ENCODE results near the gene PHLPP1.
A peak's percentile ranks its signal among the peaks of the same experiment; 100 is the strongest.
"Not testable (repeated sequence)": the region's sequence is repeated elsewhere in the genome, so short reads cannot be mapped to it uniquely, and the experiment has no call there.

Gene PHLPP1

DNA sequence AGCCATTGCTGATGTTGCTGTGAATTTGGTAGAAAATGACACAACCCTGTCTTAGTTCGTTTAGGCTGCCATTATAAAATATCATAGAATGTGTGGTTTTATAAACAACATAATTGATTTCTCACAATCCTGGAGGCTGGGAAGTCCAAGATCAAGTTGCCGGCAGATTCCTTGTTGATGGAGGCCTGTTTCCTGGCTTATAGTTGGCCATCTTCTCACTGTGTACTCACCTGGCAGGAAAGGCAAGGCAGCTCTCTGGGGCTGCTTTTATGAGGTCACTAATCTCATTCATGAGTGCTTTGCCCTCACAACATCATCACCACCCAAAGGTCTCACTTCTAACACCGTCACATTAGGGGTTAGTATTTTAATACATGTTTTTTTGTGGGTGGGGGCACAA is 58.4 kb downstream of the PHLPP1 start:
- DNase-seq (ENCODE audit: low read depth): no peak

- DNase-seq (ENCODE audit: low read depth): no peak
Measured at GRCh38 chr18:62776024-62776570, 60.8 kb downstream of the PHLPP1 start.

GRCh38 chr18:62777814-62778213 is 62.5 kb downstream of the PHLPP1 start:
- DNase-seq (ENCODE audit: low read depth): no peak

- DNase-seq (ENCODE audit: low read depth): no peak
Measured at GRCh38 chr18:62778976-62779869, 63.9 kb downstream of the PHLPP1 start.

DNA sequence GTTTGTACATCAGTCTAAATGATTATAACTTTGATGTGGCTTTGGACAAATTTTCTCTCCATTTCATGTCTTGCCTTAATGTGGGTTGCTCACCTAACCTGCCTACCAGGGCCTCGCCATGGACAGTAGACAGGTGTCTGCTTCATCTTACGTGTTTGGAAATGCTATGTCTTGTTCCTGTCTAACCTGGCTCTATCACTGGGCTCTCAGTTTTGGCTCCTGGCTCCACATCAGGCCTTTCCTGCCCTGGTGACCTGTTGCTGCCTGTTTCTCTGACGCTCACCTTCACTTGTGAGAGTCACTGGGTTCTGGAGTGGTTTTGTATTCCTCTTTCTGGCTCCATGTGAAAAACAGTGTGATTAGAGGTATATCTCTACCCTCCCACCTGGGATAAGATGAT is 65.9 kb downstream of the PHLPP1 start:
- no peak for DNase-seq (ENCODE audit: low read depth)

GRCh38 chr18:62781893-62782292 is 66.6 kb downstream of the PHLPP1 start:
- peak; percentile 96 for DNase-seq (ENCODE audit: low read depth)

DNA sequence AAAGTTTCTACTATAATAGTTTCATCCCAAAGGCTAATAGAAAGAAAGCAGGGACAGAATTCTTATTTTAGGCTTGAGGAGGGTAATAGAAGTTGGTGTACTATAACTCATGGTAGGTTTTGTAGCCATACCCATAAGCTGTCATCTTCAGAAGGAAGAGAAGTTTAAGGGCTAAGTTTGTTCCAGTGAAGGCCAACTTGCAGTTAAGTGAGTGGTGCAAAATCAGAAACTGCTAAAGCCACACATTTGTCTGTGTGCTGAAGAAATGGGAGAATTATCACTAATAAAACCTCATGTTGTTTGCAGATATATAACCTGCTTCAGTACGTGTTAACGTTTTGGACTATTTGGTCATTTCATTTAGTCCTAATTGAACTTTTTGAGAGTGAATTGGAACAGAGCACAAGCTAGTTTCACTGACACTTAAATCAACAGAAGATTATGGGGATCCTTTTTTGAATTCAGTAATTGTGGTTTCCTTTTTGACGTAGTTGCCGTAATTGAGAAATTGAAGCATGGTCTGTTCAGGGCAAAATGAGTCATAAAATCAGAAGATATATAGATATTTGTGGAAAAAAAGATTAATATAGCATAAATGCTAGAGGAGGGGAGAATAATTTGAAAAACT is 69.1 kb downstream of the PHLPP1 start:
- no peak for DNase-seq (ENCODE audit: low read depth)

- peak; percentile 83 for DNase-seq (ENCODE audit: low read depth)
Measured at GRCh38 chr18:62784966-62785413, 69.6 kb downstream of the PHLPP1 start.

DNA sequence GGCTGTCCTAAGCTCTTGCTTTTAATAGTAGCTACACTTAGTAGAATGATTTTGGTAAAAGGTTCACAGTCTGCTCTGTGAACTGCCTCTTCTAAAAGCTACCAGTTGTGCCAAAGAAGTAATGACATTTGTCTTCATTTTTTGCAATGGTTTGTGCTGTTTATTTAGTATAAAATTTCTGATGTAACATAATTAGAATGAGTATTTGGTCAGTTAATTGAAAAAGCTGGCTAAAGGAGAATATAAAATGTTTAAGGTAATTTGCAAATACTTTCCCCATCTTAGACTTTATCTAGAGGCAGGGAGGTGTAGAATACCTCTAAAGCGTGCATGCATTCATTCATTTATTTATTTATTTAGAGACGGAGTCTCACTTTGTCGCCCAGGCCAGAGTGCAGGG is 71.3 kb downstream of the PHLPP1 start:
- DNase-seq (ENCODE audit: low read depth): no peak

GRCh38 chr18:62788111-62788510 is 72.8 kb downstream of the PHLPP1 start:
- no peak for DNase-seq (ENCODE audit: low read depth)

- DNase-seq (ENCODE audit: low read depth): peak; percentile 63
Measured at GRCh38 chr18:62788876-62789275, 73.5 kb downstream of the PHLPP1 start.

- peak; percentile 63 for DNase-seq (ENCODE audit: low read depth)
Measured at GRCh38 chr18:62790871-62791772, 75.8 kb downstream of the PHLPP1 start.

- no peak for DNase-seq (ENCODE audit: low read depth)
Measured at GRCh38 chr18:62792016-62792415, 76.7 kb downstream of the PHLPP1 start.

DNA sequence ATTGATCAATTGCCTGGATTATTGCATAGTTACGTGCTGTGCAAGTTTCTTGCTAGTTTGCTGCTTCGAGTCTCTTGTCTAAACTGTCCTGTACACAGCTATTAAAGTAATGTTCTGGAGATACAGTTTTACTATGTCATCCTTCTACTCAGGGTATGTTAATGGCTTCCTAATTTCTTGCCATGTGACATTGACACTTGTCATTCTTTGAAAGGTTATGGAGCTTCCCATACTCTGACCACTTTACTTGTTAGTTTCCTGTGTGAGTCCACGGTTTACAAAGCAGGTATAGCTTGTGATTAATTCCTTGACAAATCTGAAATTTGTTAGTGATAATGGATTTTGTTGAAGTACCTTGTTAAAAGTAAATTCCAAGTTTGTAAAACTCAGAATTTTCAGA is 80.5 kb downstream of the PHLPP1 start:
- no peak for DNase-seq (ENCODE audit: low read depth)

DNA sequence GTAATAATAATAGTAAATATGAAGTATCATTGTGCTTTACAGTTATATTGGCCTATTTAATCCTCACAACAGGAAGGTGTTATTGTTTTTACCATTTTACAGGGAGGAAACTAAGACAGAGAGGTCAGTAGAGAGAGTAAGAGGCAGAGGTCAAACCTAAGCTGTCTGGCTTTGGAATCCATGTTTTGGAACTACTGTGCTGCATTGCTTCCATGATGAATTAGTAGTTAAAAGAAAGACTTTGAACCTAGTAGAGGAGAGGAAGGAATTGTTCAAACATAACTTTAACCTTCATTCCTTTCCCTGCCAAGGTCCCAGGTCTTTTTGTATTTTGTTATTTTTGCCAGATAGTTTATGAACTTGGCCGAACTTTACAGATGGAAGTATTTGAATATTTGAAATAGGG is 80.9 kb downstream of the PHLPP1 start:
- no peak for DNase-seq (ENCODE audit: low read depth)

- DNase-seq (ENCODE audit: low read depth): no peak
Measured at GRCh38 chr18:62797329-62797728, 82.0 kb downstream of the PHLPP1 start.

DNA sequence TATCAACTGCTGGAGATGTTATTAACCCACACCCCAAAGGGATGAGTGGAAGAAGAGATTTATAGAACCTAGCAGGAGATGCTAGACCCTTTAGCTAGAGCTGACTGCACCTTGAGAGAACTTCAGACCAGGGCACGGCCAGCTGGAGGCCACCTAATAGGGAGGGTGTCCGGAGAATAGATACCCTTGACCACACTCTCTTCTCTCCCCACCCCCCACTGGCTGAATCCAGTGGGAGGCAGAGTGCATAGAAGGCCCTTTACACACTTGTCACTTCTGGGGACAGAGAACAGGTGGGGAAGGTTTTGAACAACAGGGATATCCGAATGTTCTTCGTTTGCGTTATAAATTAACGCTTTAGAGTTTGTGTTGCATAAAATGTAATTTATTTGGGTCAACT is 84.6 kb downstream of the PHLPP1 start:
- DNase-seq (ENCODE audit: low read depth): no peak

DNA sequence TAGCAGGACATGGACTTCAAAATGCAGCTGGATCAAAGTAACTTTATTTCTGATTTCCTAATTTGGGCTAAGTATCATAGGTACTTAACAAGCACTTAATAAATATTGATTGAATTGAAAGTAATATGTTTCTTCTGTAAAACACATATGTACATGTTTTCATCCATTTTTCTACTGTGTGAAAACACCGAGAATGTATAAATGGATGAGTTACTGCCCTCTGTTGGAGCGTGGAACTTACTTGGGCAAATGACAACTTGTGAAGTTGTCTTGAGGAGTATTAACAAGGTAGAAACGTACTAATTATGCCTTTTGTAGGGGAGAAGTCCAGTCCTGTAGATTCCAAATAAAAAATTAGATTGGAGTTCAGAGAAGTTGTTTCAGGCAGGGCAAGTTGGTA is 87.2 kb downstream of the PHLPP1 start:
- no peak for DNase-seq (ENCODE audit: low read depth)

DNA sequence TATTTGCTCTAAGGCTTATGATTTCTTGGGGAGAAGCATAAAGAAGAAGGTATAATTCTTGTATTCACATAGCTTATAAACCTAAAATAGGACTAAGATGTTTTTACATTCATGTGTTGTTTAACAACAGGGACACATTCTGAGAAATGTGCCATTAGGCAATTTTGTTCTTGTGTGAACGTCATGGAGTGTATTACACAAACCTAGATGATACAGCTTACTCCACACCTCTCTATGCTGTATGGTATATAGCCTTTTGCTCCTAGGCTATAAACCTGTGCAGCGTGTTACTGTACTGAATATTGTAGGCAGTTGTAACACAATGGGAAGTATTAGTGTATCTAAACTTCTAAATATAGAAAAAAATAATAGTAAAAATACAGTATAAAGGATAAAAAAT is 92.1 kb downstream of the PHLPP1 start:
- no peak for DNase-seq (ENCODE audit: low read depth)

GRCh38 chr18:62808123-62808522 is 92.8 kb downstream of the PHLPP1 start:
- DNase-seq (ENCODE audit: low read depth): no peak

- DNase-seq (ENCODE audit: low read depth): not testable (repeated sequence)
Measured at GRCh38 chr18:62809445-62809844, 94.1 kb downstream of the PHLPP1 start.

DNA sequence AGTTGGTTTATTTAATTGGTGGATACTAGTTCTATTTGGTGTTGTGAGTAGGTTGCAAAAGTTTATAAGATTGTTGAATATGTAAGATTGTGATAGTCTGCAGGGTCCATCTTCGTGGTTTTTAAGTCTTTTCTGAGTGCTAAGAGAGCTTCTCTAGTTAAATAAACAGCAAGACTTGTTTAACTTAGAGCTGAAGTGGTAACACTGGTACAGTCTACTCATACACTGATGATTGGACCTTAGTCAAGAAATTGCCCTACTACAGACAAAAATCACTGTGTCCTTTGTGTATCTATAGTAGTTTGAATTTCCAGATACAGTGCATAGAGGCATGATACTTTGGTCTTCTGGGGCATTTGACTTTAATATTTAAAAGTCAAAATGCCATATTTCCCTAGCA is 94.6 kb downstream of the PHLPP1 start:
- DNase-seq (ENCODE audit: low read depth): no peak
